PC-3 (cell line): ENCODE data around the gene TSSK2.

ENCODE experiments used
- CTCF ChIP-seq: fragments of 300-600 bp; sonication (generic); conservative IDR thresholded peaks from 2 replicates; pipeline ENCODE4 v1.5.1; 2017; ENCODE audit warnings: antibody characterized with exemption, low read depth, mild to moderate bottlenecking, low read length
- EZH2 ChIP-seq: fragments of 300-600 bp; sonication (generic); IDR thresholded peaks from one replicate; pipeline ENCODE4 v1.6.1; 2017; ENCODE audit warnings: antibody characterized with exemption, mild to moderate bottlenecking, low read length; ENCODE audit not compliant: unreplicated experiment
- EZH2phosphoT487 ChIP-seq: fragments of 300-600 bp; sonication (generic); IDR thresholded peaks from 2 replicates; pipeline ENCODE4 v1.6.1; 2018; ENCODE audit warnings: mild to moderate bottlenecking, antibody characterized with exemption, low read length, borderline replicate concordance

- no peak for TF ChIP-seq CTCF
- TF ChIP-seq EZH2: no peak
- no peak for TF ChIP-seq EZH2phosphoT487
These were observed 7.2 kb upstream of the TSSK2 start for GRCh38 chr22:19123936-19124335.
